HL-60 (cell line): ENCODE data around the gene BMP4.

Experiments used
- CTCF ChIP-seq: IDR thresholded peaks from one replicate; pipeline ENCODE4 v1.5.1; 2011; ENCODE audit warnings: low read length, control low read depth, inconsistent platforms; ENCODE audit not compliant: insufficient read depth
- POLR2AphosphoS5 ChIP-seq: IDR thresholded peaks from 2 replicates; pipeline ENCODE4 v1.6.1; 2012; ENCODE audit warnings: low read depth
- TF ChIP-seq, protein P1 (sequence below): IDR thresholded peaks from 2 replicates; pipeline ENCODE4 v1.6.1; 2012; ENCODE audit warnings: low read depth; ENCODE audit not compliant: insufficient replicate concordance

DNA sequence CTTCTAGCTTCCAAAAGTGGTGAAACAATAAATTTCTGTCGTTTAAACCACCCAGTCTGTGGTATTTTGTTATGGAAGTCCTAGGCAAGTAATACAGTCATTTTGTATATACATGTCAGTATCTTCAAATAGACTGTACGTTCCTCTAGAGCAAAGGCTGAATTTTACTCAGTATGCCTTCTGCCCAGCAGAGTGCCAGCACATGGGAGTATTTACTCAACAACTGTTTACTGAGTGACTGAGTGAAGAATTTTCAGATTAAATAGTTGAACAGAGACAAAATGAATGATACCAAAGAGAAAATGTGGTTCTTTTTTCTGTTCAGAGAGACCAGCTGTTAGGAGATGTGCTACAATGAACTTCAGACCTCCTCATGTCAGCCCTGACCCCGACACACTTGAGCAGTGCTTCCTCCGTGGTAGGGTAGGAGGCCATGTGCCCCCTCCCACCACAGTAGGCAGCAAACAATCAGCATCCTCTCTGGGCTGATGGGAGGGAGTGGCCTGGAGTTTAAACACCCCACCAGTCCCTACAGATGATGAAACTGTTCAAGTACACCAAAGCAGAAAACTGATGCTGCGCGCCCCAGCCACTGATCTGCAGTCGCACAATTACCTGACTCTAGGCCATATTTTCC, 21.7 kb downstream of the BMP4 start:
- TF ChIP-seq CTCF (no peak), POLR2AphosphoS5 (no peak)
- TF ChIP-seq, protein P1, sequence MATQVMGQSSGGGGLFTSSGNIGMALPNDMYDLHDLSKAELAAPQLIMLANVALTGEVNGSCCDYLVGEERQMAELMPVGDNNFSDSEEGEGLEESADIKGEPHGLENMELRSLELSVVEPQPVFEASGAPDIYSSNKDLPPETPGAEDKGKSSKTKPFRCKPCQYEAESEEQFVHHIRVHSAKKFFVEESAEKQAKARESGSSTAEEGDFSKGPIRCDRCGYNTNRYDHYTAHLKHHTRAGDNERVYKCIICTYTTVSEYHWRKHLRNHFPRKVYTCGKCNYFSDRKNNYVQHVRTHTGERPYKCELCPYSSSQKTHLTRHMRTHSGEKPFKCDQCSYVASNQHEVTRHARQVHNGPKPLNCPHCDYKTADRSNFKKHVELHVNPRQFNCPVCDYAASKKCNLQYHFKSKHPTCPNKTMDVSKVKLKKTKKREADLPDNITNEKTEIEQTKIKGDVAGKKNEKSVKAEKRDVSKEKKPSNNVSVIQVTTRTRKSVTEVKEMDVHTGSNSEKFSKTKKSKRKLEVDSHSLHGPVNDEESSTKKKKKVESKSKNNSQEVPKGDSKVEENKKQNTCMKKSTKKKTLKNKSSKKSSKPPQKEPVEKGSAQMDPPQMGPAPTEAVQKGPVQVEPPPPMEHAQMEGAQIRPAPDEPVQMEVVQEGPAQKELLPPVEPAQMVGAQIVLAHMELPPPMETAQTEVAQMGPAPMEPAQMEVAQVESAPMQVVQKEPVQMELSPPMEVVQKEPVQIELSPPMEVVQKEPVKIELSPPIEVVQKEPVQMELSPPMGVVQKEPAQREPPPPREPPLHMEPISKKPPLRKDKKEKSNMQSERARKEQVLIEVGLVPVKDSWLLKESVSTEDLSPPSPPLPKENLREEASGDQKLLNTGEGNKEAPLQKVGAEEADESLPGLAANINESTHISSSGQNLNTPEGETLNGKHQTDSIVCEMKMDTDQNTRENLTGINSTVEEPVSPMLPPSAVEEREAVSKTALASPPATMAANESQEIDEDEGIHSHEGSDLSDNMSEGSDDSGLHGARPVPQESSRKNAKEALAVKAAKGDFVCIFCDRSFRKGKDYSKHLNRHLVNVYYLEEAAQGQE, result no peak
